Measurements from ENCODE around the gene S100A14.
A peak's percentile ranks its signal among the peaks of the same experiment; 100 is the strongest.
"Not testable (repeated sequence)": the region's sequence is repeated elsewhere in the genome, so short reads cannot be mapped to it uniquely, and the experiment has no call there.

S100A14 gene

GRCh38 chr1:153616144-153616916 is at the start of gene S100A14:
TSS of gene S100A14 (minus strand) at chr1:153616325. CDS start at chr1:153615858, 467 bp downstream.
- no peak for DNase-seq

DNA sequence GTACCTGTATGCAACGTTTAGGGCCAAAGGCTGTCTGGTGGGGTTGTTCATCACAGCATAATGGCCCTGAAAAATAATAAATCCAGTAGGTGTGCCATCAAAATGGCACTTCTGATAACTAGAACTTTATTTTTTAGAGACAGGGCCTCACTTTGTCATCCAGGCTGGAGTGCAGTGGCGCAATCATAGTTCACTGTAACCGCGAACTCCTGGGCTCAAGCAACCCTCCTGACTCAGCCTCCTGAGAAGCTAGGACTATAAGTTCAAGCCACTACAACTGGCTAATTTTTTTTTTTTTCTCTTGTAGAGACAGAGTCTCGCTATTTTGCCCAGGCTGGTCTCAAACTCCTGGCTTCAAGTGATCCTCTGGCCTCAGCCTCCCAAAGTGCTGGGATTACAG is 47.1 kb upstream of the S100A14 start:
- no peak for DNase-seq

DNA sequence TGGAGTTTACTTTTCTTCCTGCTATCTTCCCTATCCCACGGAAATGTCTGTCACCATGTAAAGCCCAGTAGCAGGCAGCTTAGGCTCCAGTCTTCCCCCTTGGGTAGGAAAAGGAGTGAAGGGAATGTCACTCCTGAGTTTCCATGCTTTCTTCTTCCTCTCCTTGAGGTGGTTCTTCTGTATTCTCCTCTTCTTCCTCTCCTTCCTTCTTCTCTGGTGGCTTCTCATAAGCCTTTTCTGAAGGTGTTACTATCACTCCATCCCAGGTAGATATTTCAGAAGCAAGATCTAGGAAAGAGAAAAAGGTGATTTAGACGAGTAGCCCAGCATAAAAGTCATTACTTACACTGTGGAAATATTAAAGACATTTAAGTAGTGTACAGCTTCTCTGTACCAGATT is 46.1 kb upstream of the S100A14 start:
- no peak for DNase-seq

GRCh38 chr1:153661111-153661708 is 45.1 kb upstream of the S100A14 start:
- no peak for DNase-seq

GRCh38 chr1:153659656-153660055 is 43.5 kb upstream of the S100A14 start:
- no peak for DNase-seq

GRCh38 chr1:153659175-153659534 is 43.0 kb upstream of the S100A14 start:
- DNase-seq, result no peak

- DNase-seq, result peak; percentile 97
Measured at GRCh38 chr1:153658400-153659174, 42.5 kb upstream of the S100A14 start, which contains the start of gene SNAPIN. TSS of gene SNAPIN (plus strand) at chr1:153658703. CDS start at chr1:153658744, 41 bp downstream.

GRCh38 chr1:153655333-153655732 is 39.2 kb upstream of the S100A14 start:
- no peak for DNase-seq

DNA sequence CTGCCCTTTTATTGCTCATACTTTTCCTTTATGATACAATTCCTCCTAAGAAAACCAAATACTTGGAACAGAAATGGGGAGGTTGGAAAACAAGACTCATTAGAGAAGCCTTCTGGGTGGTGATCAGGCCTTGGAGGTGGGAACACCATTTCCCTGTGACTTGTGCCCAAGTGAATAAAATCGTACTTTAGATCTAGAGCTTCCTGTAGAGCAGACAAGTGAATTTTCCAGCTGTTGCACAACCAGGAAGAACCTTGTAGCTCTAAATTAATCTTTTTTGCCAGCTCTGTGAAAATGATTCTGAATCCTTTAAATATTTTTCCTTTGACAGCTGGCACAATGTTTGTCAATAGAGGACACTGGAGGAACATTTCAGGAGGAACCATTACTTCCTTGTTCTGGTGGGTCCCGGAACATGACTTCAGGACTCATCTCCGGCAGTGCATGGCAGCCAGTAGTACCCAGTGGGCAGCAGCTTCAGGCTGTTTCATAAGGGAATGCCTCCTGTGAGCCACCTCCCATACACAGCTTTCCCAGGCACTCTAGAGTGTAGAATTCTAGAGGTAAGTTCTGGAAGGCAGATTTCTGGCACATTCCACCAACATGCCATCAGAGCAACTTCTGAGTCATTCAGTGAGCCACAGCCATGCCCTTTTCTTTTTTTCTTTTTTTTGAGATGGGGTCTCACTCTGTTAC is 36.8 kb upstream of the S100A14 start:
- DNase-seq, result peak; percentile 15

GRCh38 chr1:153651771-153652170 is 35.6 kb upstream of the S100A14 start:
- DNase-seq, result no peak

GRCh38 chr1:153649863-153650235 is 33.7 kb upstream of the S100A14 start:
- no peak for DNase-seq

DNA sequence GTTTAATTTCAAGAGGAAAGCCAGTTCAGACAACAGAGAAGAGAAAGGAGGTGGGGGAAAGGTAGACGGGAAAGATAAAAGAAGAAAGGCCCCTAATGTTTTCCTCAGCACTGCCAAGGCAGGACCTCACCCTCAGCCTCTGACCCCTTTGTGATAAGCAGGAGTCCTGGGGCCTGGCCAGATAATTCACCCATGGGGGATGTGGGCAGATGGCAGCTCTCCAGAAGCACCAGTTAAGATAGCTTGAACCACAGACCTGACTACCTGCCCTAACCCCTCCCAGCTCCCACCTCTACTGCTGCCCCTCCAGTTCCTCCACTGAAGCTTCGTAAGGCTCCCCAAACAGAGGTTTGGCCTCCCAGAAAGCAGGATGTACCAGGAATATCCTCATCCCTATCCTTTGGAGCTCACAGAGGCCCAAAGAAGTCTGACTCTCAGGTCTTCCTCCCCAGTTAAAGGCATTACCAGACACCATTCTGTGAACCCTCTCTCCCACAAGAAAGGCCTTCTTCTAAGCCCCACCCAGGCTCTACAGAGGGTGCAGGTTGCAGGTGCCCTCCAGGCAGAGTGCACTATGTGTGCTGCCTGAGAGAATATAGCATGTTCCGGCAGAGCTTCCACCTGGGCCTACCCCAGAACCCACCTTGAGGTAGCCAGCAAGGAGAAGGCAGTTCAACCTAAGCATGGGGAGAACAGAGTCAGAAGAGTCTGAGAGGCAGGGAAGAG is 33.2 kb upstream of the S100A14 start:
- peak; percentile 86 for DNase-seq

GRCh38 chr1:153648000-153648643 is 32.0 kb upstream of the S100A14 start:
- no peak for DNase-seq

- DNase-seq, result no peak
Measured at GRCh38 chr1:153647346-153647714, 31.2 kb upstream of the S100A14 start.

DNA sequence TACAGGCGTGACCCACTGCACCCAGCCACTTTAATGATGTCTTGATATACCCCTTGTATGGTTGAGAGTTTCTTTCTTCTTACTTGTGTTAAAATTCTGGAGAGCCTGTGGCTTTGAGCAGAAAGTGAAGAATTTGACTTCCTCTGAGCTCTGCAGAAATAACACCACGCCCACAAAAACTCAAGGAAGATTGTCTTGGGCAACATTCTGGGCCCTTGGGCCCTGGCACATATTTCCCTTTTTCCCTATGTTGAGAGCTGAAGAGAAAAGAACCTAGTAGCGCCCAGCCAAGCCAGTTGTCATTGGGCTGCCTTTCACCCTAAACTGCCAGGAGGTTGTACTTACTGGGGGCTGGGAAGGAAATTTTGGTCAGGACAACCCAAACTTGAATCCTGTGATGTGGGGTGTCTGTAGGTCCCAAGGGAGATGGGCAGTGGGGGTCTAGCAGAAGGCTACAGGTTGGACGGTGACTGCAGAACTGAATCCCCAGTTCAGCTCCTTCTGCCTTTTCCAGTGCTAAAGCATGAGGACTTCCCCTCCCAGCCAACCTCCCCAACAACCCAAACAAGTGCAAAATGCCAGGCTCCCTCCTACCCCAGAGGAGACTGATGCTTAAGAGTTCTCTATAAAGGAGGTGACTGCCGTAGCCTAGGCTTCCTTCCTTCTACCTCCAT is 30.7 kb upstream of the S100A14 start:
- DNase-seq, result no peak

- DNase-seq, result no peak
Measured at GRCh38 chr1:153643816-153644215, 27.7 kb upstream of the S100A14 start.

GRCh38 chr1:153643100-153643499 is 27.0 kb upstream of the S100A14 start:
- DNase-seq, result no peak

DNA sequence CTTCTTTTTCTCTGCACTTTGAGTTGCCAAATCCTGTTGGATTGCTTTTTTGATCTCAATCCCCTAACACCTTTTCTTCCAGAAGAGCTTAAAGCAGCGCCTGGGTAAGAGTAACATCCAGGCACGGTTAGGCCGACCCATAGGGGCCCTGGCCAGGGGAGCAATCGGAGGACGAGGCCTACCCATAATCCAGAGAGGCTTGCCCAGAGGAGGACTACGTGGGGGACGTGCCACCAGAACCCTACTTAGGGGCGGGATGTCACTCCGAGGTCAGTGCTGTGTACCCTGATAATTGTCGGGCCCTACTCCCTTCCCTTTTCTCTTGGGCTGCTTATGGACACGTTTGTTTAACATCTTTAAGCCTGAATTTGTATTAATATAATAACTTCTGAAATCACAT is 26.0 kb upstream of the S100A14 start:
- no peak for DNase-seq

DNA sequence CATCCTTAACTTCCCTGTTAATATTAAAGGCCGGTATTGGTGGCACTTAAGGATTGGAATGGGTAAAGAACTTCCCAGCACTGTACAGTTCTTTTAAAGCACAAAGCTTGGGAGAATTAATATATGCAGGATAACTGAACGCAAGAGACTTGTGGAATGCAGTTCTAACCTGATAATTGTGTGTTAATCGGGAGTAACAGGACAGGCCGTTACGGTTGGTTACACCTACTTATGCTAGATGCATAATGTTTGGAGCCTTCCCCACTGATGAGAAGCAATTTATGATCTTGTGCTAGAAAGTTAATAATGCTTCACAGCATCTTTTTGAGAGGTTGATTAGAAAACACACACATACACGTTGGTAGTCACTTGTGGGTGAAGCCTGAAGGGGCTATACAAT is 24.7 kb upstream of the S100A14 start:
- no peak for DNase-seq

GRCh38 chr1:153640213-153640612 is 24.1 kb upstream of the S100A14 start:
- DNase-seq, result not testable (repeated sequence)

DNA sequence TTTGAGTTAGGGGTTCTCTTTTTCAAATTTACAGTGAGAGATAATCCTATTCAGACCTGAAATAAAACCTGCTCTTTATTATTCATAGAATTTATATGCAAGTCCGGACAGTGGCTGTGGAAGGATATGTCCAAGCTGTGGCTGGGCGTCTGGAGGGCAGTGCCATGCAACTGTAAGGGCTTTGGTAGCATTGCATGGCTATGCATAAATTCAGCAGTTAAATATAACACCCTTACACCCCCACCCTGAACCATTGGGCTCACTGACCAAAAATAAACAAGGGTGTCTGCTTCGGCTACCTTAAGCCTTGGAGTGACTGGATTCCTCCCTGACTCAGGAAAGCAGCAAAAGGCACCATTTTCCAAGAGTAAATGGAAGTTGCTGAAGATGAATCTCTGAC is 23.2 kb upstream of the S100A14 start:
- no peak for DNase-seq
